GM18508 (cell line): ENCODE results near the gene RAD50.
A peak's percentile ranks its signal among the peaks of the same experiment; 100 is the strongest.
"Not testable (repeated sequence)": the region's sequence is repeated elsewhere in the genome, so short reads cannot be mapped to it uniquely, and the experiment has no call there.

ENCODE experiments used
- ATAC-seq: cut with Tn5 transposase; IDR thresholded peaks from one replicate; pipeline ENCODE4 v1.9.1; 2021; ENCODE audit warnings: moderate number of reproducible peaks; ENCODE audit not compliant: insufficient read depth, unreplicated experiment

The RAD50 gene

GRCh38 chr5:132556763-132557477, at the start of gene RAD50:
RAD50 (plus strand) TSS chr5:132556977; CDS start chr5:132557325, 348 bp downstream.
- peak; percentile 87 for ATAC-seq

GRCh38 chr5:132510076-132510475, 46.7 kb upstream of the RAD50 start:
- ATAC-seq: no peak

- ATAC-seq: not testable (repeated sequence)
Measured at GRCh38 chr5:132513618-132514336, 43.0 kb upstream of the RAD50 start.

GRCh38 chr5:132522067-132522466, 34.7 kb upstream of the RAD50 start:
- not testable (repeated sequence) for ATAC-seq

- not testable (repeated sequence) for ATAC-seq
Measured at GRCh38 chr5:132524877-132525276, 31.9 kb upstream of the RAD50 start.

- peak; percentile 49 for ATAC-seq
Measured at GRCh38 chr5:132525299-132525724, 31.5 kb upstream of the RAD50 start.

GRCh38 chr5:132526290-132526973, 30.3 kb upstream of the RAD50 start:
- no peak for ATAC-seq

- no peak for ATAC-seq
Measured at GRCh38 chr5:132526974-132527564, 29.7 kb upstream of the RAD50 start.

- no peak for ATAC-seq
Measured at GRCh38 chr5:132528021-132528420, 28.8 kb upstream of the RAD50 start.

GRCh38 chr5:132528866-132529634, 27.7 kb upstream of the RAD50 start:
- no peak for ATAC-seq

GRCh38 chr5:132530946-132531345, 25.8 kb upstream of the RAD50 start:
- ATAC-seq: no peak

GRCh38 chr5:132539716-132540115, 17.1 kb upstream of the RAD50 start:
- no peak for ATAC-seq

GRCh38 chr5:132540149-132540548, 16.6 kb upstream of the RAD50 start:
- no peak for ATAC-seq

- no peak for ATAC-seq
Measured at GRCh38 chr5:132540764-132541163, 16.0 kb upstream of the RAD50 start.

GRCh38 chr5:132543472-132544201, 13.1 kb upstream of the RAD50 start, which contains the start of gene IL5:
IL5 (minus strand) TSS chr5:132543522; CDS start chr5:132543478, 44 bp downstream.
- no peak for ATAC-seq

GRCh38 chr5:132546108-132546507, 10.7 kb upstream of the RAD50 start:
- ATAC-seq: no peak

GRCh38 chr5:132547269-132547668, 9.5 kb upstream of the RAD50 start:
- ATAC-seq: no peak

GRCh38 chr5:132548834-132549233, 7.9 kb upstream of the RAD50 start:
- ATAC-seq: not testable (repeated sequence)

GRCh38 chr5:132549576-132549975, 7.2 kb upstream of the RAD50 start:
- no peak for ATAC-seq
